ENCODE results near the gene MYOG. TPM values are rescaled to one million over a fixed set of nuclear protein-coding genes. Genes with fewer than 3 reads are reported as not detected.

The MYOG gene
- total RNA-seq, 3 donors from 2014 or later (not counting 1 experiment from before 2014, with no cell fraction given) = not detected

GRCh38 chr1:203038891-203039608, 46.8 kb downstream of the MYOG start:
- Mint-ChIP-seq H3K4me3 (no peak overlapping the region), H3K27ac (no peak overlapping the region), H3K9me3 (no peaks in the 10 kb centered on the region), H3K4me1 (peaks cover 6% of the 10 kb centered on the region in 2 donors), H3K36me3 (no peaks in the 10 kb centered on the region), H3K27me3 (ENCODE audit: low read depth in 2 of 2) (peaks cover 8 to 10% of the 10 kb centered on the region in 2 donors)
- WGBS (ENCODE audit: insufficient coverage) = 66% methylated on average over 18 of the region's 22 CpGs
- Histone ChIP-seq H3K9me3 (ENCODE audit: control insufficient read depth, insufficient read depth, low read length) (no peaks in the 10 kb centered on the region), H3K4me3 (ENCODE audit: low read length) (no peak overlapping the region), H3K27ac (ENCODE audit: low read length) (no peak overlapping the region), H3K36me3 (ENCODE audit: control insufficient read depth, insufficient read depth, low read length) (no peaks in the 10 kb centered on the region), H3K27me3 (ENCODE audit: control insufficient read depth, insufficient read depth, low read length) (peaks cover 2% of the 10 kb centered on the region), H3K4me1 (ENCODE audit: control insufficient read depth, insufficient read depth, low read length) (no peaks in the 10 kb centered on the region)
- ATAC-seq = peak; percentile 67 to 95 (median 94)
- peak; percentile 39 to 81 for DNase-seq
- TF ChIP-seq, protein P1, sequence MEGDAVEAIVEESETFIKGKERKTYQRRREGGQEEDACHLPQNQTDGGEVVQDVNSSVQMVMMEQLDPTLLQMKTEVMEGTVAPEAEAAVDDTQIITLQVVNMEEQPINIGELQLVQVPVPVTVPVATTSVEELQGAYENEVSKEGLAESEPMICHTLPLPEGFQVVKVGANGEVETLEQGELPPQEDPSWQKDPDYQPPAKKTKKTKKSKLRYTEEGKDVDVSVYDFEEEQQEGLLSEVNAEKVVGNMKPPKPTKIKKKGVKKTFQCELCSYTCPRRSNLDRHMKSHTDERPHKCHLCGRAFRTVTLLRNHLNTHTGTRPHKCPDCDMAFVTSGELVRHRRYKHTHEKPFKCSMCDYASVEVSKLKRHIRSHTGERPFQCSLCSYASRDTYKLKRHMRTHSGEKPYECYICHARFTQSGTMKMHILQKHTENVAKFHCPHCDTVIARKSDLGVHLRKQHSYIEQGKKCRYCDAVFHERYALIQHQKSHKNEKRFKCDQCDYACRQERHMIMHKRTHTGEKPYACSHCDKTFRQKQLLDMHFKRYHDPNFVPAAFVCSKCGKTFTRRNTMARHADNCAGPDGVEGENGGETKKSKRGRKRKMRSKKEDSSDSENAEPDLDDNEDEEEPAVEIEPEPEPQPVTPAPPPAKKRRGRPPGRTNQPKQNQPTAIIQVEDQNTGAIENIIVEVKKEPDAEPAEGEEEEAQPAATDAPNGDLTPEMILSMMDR (IDR thresholded peaks at IDR 0.05) = peak; percentile 78
- intact Hi-C loops (cut with micrococcal nuclease) = loop anchor here (1.0 kb wide), 1 partner anchor 177 kb away; no protein-coding TSS in a partner anchor

DNA sequence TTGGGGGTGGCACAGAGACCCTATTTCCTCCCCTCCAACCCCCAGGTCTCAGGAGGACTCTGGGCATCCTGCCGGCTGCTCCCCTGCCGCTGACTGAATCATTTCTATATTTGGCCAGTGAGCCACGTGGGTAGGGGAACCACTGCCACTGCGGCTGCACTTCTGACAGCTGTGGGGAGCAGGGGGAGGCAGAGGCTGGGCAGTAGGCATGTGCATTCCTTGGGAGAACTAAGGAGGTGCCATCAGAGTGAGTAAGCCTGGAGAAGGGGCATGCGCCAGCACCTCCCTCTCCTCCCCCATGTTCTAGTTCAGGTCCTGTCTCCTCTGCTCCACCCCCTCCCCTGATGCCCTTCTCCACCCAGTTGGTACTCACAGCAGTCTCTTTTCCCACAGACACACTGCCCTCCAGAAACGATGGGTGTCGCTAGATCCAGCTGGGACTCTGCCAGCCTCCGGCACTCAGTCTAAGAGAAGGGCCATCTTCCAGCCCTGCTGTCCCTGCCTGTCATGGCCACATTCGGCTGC, 47.5 kb downstream of the MYOG start:
- H3K27me3 ChIP-seq (ENCODE audit: control insufficient read depth, insufficient read depth, low read length) = peaks cover 2% of the 10 kb centered on the region
- no peaks in the 10 kb centered on the region for H3K4me1 ChIP-seq (ENCODE audit: control insufficient read depth, insufficient read depth, low read length)
- Mint-ChIP-seq H3K4me1 (peaks cover 6% of the 10 kb centered on the region in 2 donors), H3K36me3 (no peaks in the 10 kb centered on the region), H3K27ac (no peak overlapping the region), H3K9me3 (no peaks in the 10 kb centered on the region), H3K4me3 (no peak overlapping the region), H3K27me3 (ENCODE audit: low read depth in 2 of 2) (peaks cover 8% of the 10 kb centered on the region in 2 donors)
- no peak overlapping the region for H3K4me3 ChIP-seq (ENCODE audit: low read length)
- no peaks in the 10 kb centered on the region for H3K9me3 ChIP-seq (ENCODE audit: control insufficient read depth, insufficient read depth, low read length)
- DNase-seq (no peak), ATAC-seq (no peak)
- H3K27ac ChIP-seq (ENCODE audit: low read length) = no peak overlapping the region
- no peaks in the 10 kb centered on the region for H3K36me3 ChIP-seq (ENCODE audit: control insufficient read depth, insufficient read depth, low read length)
- intact Hi-C loops (cut with micrococcal nuclease) = no loop called here
- WGBS (ENCODE audit: insufficient coverage) = 37% methylated on average over 9 of the region's 9 CpGs
- TF ChIP-seq, protein P1 (IDR thresholded peaks at IDR 0.05) = no peak

- Histone ChIP-seq H3K36me3 (ENCODE audit: control insufficient read depth, insufficient read depth, low read length) (no peaks in the 10 kb centered on the region), H3K9me3 (ENCODE audit: control insufficient read depth, insufficient read depth, low read length) (no peaks in the 10 kb centered on the region), H3K4me3 (ENCODE audit: low read length) (no peak overlapping the region), H3K4me1 (ENCODE audit: control insufficient read depth, insufficient read depth, low read length) (no peaks in the 10 kb centered on the region), H3K27ac (ENCODE audit: low read length) (no peak overlapping the region), H3K27me3 (ENCODE audit: control insufficient read depth, insufficient read depth, low read length) (peaks cover 2% of the 10 kb centered on the region)
- no peak overlapping the region for H3K27ac Mint-ChIP-seq
- H3K4me1 Mint-ChIP-seq = peaks cover 6% of the 10 kb centered on the region in 2 donors
- no peaks in the 10 kb centered on the region for H3K36me3 Mint-ChIP-seq
- TF ChIP-seq, protein P1 (IDR thresholded peaks at IDR 0.05) = no peak
- H3K27me3 Mint-ChIP-seq (ENCODE audit: low read depth in 2 of 2) = peaks cover 6 to 8% of the 10 kb centered on the region in 2 donors
- no peaks in the 10 kb centered on the region for H3K9me3 Mint-ChIP-seq
- WGBS (ENCODE audit: insufficient coverage) = 80% methylated on average over 10 of the region's 10 CpGs
- DNase-seq (no peak), ATAC-seq (no peak)
- intact Hi-C loops (cut with micrococcal nuclease) = no loop called here
- H3K4me3 Mint-ChIP-seq = no peak overlapping the region
Observed at GRCh38 chr1:203037509-203038190, 48.2 kb downstream of the MYOG start.

Measured in natural killer cell (primary cell).